Measurements from ENCODE around the gene PROZ.

The PROZ gene

GRCh38 chr13:113145496-113145895, 13.0 kb upstream of the PROZ start:
- no peak overlapping the region for H3K4me3 ChIP-seq (ENCODE audit: low read depth, low read length)
- no peak for TF ChIP-seq CTCF (IDR thresholded peaks at IDR 0.05; ENCODE audit: insufficient read depth, low read depth, low read length, missing control alignments)
- no peak for DNase-seq (ENCODE audit: low read depth)

GRCh38 chr13:113145911-113146598, 12.4 kb upstream of the PROZ start:
- TF ChIP-seq CTCF (IDR thresholded peaks at IDR 0.05; ENCODE audit: insufficient read depth, low read depth, low read length, missing control alignments) = no peak
- no peak for DNase-seq (ENCODE audit: low read depth)
- H3K4me3 ChIP-seq (ENCODE audit: low read depth, low read length) = no peak overlapping the region

GRCh38 chr13:113146750-113147149, 11.7 kb upstream of the PROZ start:
- DNase-seq (ENCODE audit: low read depth) = no peak
- H3K4me3 ChIP-seq (ENCODE audit: low read depth, low read length) = no peak overlapping the region
- no peak for TF ChIP-seq CTCF (IDR thresholded peaks at IDR 0.05; ENCODE audit: insufficient read depth, low read depth, low read length, missing control alignments)

- no peak overlapping the region for H3K4me3 ChIP-seq (ENCODE audit: low read depth, low read length)
- no peak for TF ChIP-seq CTCF (IDR thresholded peaks at IDR 0.05; ENCODE audit: insufficient read depth, low read depth, low read length, missing control alignments)
- no peak for DNase-seq (ENCODE audit: low read depth)
Measured at GRCh38 chr13:113147206-113147605, 11.2 kb upstream of the PROZ start.

- TF ChIP-seq CTCF (IDR thresholded peaks at IDR 0.05; ENCODE audit: insufficient read depth, low read depth, low read length, missing control alignments) = no peak
- no peak for DNase-seq (ENCODE audit: low read depth)
- no peak overlapping the region for H3K4me3 ChIP-seq (ENCODE audit: low read depth, low read length)
Measured at GRCh38 chr13:113148407-113148806, 10.0 kb upstream of the PROZ start.

- TF ChIP-seq CTCF (IDR thresholded peaks at IDR 0.05; ENCODE audit: insufficient read depth, low read depth, low read length, missing control alignments) = no peak
- DNase-seq (ENCODE audit: low read depth) = no peak
- no peak overlapping the region for H3K4me3 ChIP-seq (ENCODE audit: low read depth, low read length)
Measured at GRCh38 chr13:113148940-113149503, 9.4 kb upstream of the PROZ start.
